Trophoblast cell (in vitro differentiated cells and primary cell): Measurements from ENCODE around the gene NCOA7.

Source experiments
- DNase-seq, 2 donors: peaks; one replicate each; pipeline ENCODE4 v3.0.0-alpha.2; 2016
- H2AFZ ChIP-seq: 2 replicates; pipeline ENCODE4 v1.6.1; 2013; ENCODE audit warnings: low read length, moderate library complexity, mild to moderate bottlenecking; ENCODE audit not compliant: insufficient read depth, poor library complexity
- H2AK5ac ChIP-seq: 2 replicates; pipeline ENCODE4 v1.6.1; 2013; ENCODE audit warnings: mild to moderate bottlenecking, low read length
- H2BK120ac ChIP-seq: 2 replicates; pipeline ENCODE4 v1.6.1; 2013; ENCODE audit warnings: low read length, mild to moderate bottlenecking, moderate library complexity; ENCODE audit not compliant: insufficient read depth, poor library complexity
- H2BK12ac ChIP-seq: 2 replicates; pipeline ENCODE4 v1.6.1; 2013; ENCODE audit warnings: mild to moderate bottlenecking, low read length, moderate library complexity
- H2BK5ac ChIP-seq: 2 replicates; pipeline ENCODE4 v1.6.1; 2013; ENCODE audit warnings: low read length, low read depth, moderate library complexity, mild to moderate bottlenecking; ENCODE audit not compliant: poor library complexity
- H3K14ac ChIP-seq: 2 replicates; pipeline ENCODE4 v1.6.1; 2013; ENCODE audit warnings: mild to moderate bottlenecking, low read length
- H3K18ac ChIP-seq: 2 replicates; pipeline ENCODE4 v1.6.1; 2013; ENCODE audit warnings: mild to moderate bottlenecking, low read length
- H3K23ac ChIP-seq: 2 replicates; pipeline ENCODE4 v1.6.1; 2013; ENCODE audit warnings: low read length
- H3K27ac ChIP-seq: 2 replicates; pipeline ENCODE4 v1.5.1; 2013; ENCODE audit warnings: low read depth, mild to moderate bottlenecking, inconsistent platforms, low read length, moderate library complexity
- H3K27me3 ChIP-seq: 2 replicates; pipeline ENCODE4 v1.6.1; 2013; ENCODE audit warnings: inconsistent platforms, mild to moderate bottlenecking, low read length, moderate library complexity; ENCODE audit not compliant: insufficient read depth
- H3K36me3 ChIP-seq, 2 experiments: 1 replicate in 1 of 2; 2 replicates in 1 of 2; pipeline ENCODE4 v1.6.1; 2013; ENCODE audit warnings: low read length in 2 of 2, mild to moderate bottlenecking in 2 of 2, moderate library complexity in 1 of 2; ENCODE audit not compliant: insufficient read depth in 2 of 2, control insufficient read depth in 1 of 2
- H3K4ac ChIP-seq: 2 replicates; pipeline ENCODE4 v1.6.1; 2013; ENCODE audit warnings: low read depth, mild to moderate bottlenecking, low read length, moderate library complexity
- H3K4me1 ChIP-seq, 2 experiments: 1 replicate in 1 of 2; 2 replicates in 1 of 2; pipeline ENCODE4 v1.6.1; 2013; ENCODE audit warnings: low read length in 2 of 2, mild to moderate bottlenecking in 2 of 2, moderate library complexity in 1 of 2; ENCODE audit not compliant: insufficient read depth in 2 of 2, control insufficient read depth in 1 of 2
- H3K4me2 ChIP-seq: 2 replicates; pipeline ENCODE4 v1.6.1; 2013; ENCODE audit warnings: inconsistent platforms, mild to moderate bottlenecking, low read length, moderate library complexity
- H3K4me3 ChIP-seq: 2 replicates; pipeline ENCODE4 v1.5.1; 2013; ENCODE audit warnings: mild to moderate bottlenecking, low read depth, low read length, inconsistent platforms
- H3K79me1 ChIP-seq: one replicate; pipeline ENCODE4 v1.6.1; 2013; ENCODE audit warnings: low read length
- H3K79me2 ChIP-seq: 2 replicates; pipeline ENCODE4 v1.6.1; 2013; ENCODE audit warnings: low read length, mild to moderate bottlenecking; ENCODE audit not compliant: control insufficient read depth, insufficient read depth, poor library complexity
- H3K9ac ChIP-seq: 2 replicates; pipeline ENCODE4 v1.6.1; 2013; ENCODE audit warnings: mild to moderate bottlenecking, low read length
- H3K9me3 ChIP-seq: 2 replicates; pipeline ENCODE4 v1.6.1; 2013; ENCODE audit warnings: low read depth, mild to moderate bottlenecking, control low read depth, inconsistent platforms, low read length; ENCODE audit not compliant: insufficient read depth
- H4K12ac ChIP-seq: 2 replicates; pipeline ENCODE4 v1.6.1; 2013; ENCODE audit warnings: low read depth, mild to moderate bottlenecking, low read length, moderate library complexity
- H4K8ac ChIP-seq: 2 replicates; pipeline ENCODE4 v1.6.1; 2013; ENCODE audit warnings: low read depth, mild to moderate bottlenecking, low read length, moderate library complexity
- H4K91ac ChIP-seq: one replicate; pipeline ENCODE4 v1.6.1; 2013; ENCODE audit warnings: low read depth, mild to moderate bottlenecking, low read length, moderate library complexity
- WGBS: extraction: QIAGEN DNeasy Blood & Tissue Kit; methylation state at CpG from one replicate; pipeline ENCODE4 v1.1.7; 2013; ENCODE audit warnings: missing lambda C conversion rate; ENCODE audit not compliant: insufficient read length, insufficient coverage; ENCODE audit errors: extremely low coverage; 5-methylcytosine and 5-hydroxymethylcytosine counted together

NCOA7 gene

GRCh38 chr6:125886914-125887313 lies 96.2 kb downstream of the NCOA7 start:
- Histone ChIP-seq H3K27ac (no peak overlapping the region), H2AK5ac (no peak overlapping the region), H3K36me3 (peaks cover 0 to under 1% of the 10 kb centered on the region in 2 experiments), H3K23ac (no peak overlapping the region), H4K12ac (no peak overlapping the region), H3K4me1 (peaks cover 2 to 5% of the 10 kb centered on the region in 2 experiments), H3K79me2 (no peaks in the 10 kb centered on the region), H3K4me2 (no peak overlapping the region), H4K8ac (no peak overlapping the region), H2BK12ac (no peak overlapping the region), H2AFZ (no peak overlapping the region), H3K14ac (no peak overlapping the region), H4K91ac (no peak overlapping the region), H2BK5ac (no peak overlapping the region), H3K9me3 (no peaks in the 10 kb centered on the region), H3K27me3 (no peaks in the 10 kb centered on the region), H2BK120ac (no peak overlapping the region), H3K9ac (no peak overlapping the region), H3K18ac (no peak overlapping the region), H3K4ac (no peak overlapping the region), H3K79me1 (no peaks in the 10 kb centered on the region), H3K4me3 (no peak overlapping the region)
- no CpG with 5 or more reads among the region's 2 CpGs for WGBS
- DNase-seq, result no peak

- Histone ChIP-seq H2AK5ac (no peak overlapping the region), H4K12ac (no peak overlapping the region), H2BK120ac (no peak overlapping the region), H3K4me2 (no peak overlapping the region), H3K9me3 (no peaks in the 10 kb centered on the region), H3K4me3 (no peak overlapping the region), H3K36me3 (no peaks in the 10 kb centered on the region), H3K27me3 (no peaks in the 10 kb centered on the region), H2BK12ac (no peak overlapping the region), H3K79me2 (no peaks in the 10 kb centered on the region), H3K9ac (no peak overlapping the region), H4K91ac (no peak overlapping the region), H2BK5ac (no peak overlapping the region), H3K4me1 (peaks cover 2 to 5% of the 10 kb centered on the region in 2 experiments), H3K23ac (no peak overlapping the region), H3K4ac (no peak overlapping the region), H3K18ac (no peak overlapping the region), H3K14ac (no peak overlapping the region), H3K27ac (no peak overlapping the region), H3K79me1 (no peaks in the 10 kb centered on the region), H2AFZ (no peak overlapping the region), H4K8ac (no peak overlapping the region)
- DNase-seq, result no peak
Measured at GRCh38 chr6:125887372-125887771, 96.6 kb downstream of the NCOA7 start.

- Histone ChIP-seq H3K9me3 (no peaks in the 10 kb centered on the region), H2AK5ac (no peak overlapping the region), H2AFZ (no peak overlapping the region), H4K91ac (no peak overlapping the region), H3K23ac (no peak overlapping the region), H3K27me3 (no peaks in the 10 kb centered on the region), H3K79me1 (no peaks in the 10 kb centered on the region), H3K4me1 (peaks cover 2 to 5% of the 10 kb centered on the region in 2 experiments), H2BK120ac (no peak overlapping the region), H2BK5ac (no peak overlapping the region), H3K14ac (no peak overlapping the region), H3K27ac (no peak overlapping the region), H3K36me3 (no peaks in the 10 kb centered on the region), H2BK12ac (no peak overlapping the region), H3K18ac (no peak overlapping the region), H4K12ac (no peak overlapping the region), H3K4ac (no peak overlapping the region), H3K9ac (no peak overlapping the region), H3K4me3 (no peak overlapping the region), H4K8ac (no peak overlapping the region), H3K79me2 (no peaks in the 10 kb centered on the region), H3K4me2 (no peak overlapping the region)
- WGBS, result no CpG with 5 or more reads among the region's 8 CpGs
- peak; percentile 33 to 79 for DNase-seq
Measured at GRCh38 chr6:125888989-125889656, 98.4 kb downstream of the NCOA7 start.

- H3K14ac ChIP-seq, result no peak overlapping the region
- no peak overlapping the region for H3K4me3 ChIP-seq
- no peak overlapping the region for H2BK5ac ChIP-seq
- no peak overlapping the region for H3K18ac ChIP-seq
- H3K27me3 ChIP-seq, result no peaks in the 10 kb centered on the region
- no peak overlapping the region for H4K91ac ChIP-seq
- no peaks in the 10 kb centered on the region for H3K79me1 ChIP-seq
- H3K27ac ChIP-seq, result no peak overlapping the region
- no peak overlapping the region for H3K4ac ChIP-seq
- no peaks in the 10 kb centered on the region for H3K9me3 ChIP-seq
- no peak overlapping the region for H2BK120ac ChIP-seq
- no peak overlapping the region for H2AFZ ChIP-seq
- H3K23ac ChIP-seq, result no peak overlapping the region
- no peak overlapping the region for H3K4me2 ChIP-seq
- no peak for DNase-seq
- no peak overlapping the region for H4K8ac ChIP-seq
- H3K9ac ChIP-seq, result no peak overlapping the region
- H4K12ac ChIP-seq, result no peak overlapping the region
- H2BK12ac ChIP-seq, result no peak overlapping the region
- H3K4me1 ChIP-seq, result peaks cover 3 to 5% of the 10 kb centered on the region in 2 experiments
- H3K36me3 ChIP-seq, result no peaks in the 10 kb centered on the region
- H2AK5ac ChIP-seq, result no peak overlapping the region
- H3K79me2 ChIP-seq, result no peaks in the 10 kb centered on the region
- no CpG with 5 or more reads among the region's 2 CpGs for WGBS
Measured at GRCh38 chr6:125899726-125900182, 109.0 kb downstream of the NCOA7 start.
